HG03097 (cell line): ENCODE measurements around the gene WWOX.

ENCODE experiments used
- ATAC-seq: cut with Tn5 transposase; IDR thresholded peaks from one replicate; pipeline ENCODE4 v1.9.1; 2021; ENCODE audit not compliant: unreplicated experiment, low FRiP score

The WWOX gene

GRCh38 chr16:78381060-78381459 is 281.6 kb downstream of the WWOX start:
- no peak for ATAC-seq

DNA sequence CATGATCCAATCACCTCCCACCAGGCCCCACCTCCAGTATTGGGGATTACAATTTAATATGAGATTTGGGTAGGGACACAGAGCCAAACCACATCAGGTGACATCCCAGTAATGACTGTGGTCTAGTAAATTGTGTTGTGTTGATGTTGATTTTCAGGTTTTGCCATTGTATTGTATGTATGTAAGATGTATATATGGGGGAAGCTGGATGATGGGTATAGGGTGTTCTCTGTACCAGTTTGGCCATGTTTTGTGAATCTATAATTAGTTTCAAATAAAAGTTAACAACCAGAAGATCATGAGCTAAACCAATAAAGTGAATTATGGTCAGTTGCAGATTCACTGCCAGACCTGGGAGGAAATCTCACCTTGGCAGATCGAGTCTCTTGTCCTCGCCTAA is 283.7 kb downstream of the WWOX start:
- no peak for ATAC-seq

DNA sequence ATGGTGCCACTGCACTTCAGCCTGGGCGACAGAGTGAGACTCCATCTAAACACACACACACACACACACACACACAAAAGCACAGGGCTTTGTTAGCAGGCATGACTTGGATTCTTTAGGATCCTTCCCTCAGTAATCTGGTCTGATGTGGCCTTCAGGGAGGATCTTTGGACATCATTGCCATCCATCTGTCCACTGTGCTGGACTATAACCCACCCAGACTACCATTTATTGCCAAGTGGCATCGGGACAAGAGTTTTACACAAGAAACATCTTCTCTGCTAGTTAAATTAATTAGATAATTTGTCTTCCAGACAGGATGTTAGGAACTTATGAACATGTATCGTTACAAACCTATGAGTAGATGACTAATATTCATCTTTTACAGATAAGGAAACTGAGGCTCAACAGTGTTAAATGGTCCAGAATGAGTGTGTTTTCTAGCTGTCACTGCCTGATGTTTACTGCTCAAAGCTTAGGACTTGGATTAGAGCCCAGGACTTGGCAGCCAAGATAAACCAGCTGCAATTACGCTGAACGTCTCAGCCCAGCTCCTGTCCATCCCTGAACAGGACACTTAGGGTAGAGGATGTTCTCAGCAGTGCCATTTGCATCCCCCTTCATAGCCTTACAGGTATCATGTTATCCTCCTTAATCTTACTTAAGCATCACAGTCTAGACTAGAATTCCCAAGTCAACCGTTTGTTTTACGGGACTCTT is 285.8 kb downstream of the WWOX start:
- no peak for ATAC-seq

- ATAC-seq, result no peak
Measured at GRCh38 chr16:78386557-78387324, 287.3 kb downstream of the WWOX start.

DNA sequence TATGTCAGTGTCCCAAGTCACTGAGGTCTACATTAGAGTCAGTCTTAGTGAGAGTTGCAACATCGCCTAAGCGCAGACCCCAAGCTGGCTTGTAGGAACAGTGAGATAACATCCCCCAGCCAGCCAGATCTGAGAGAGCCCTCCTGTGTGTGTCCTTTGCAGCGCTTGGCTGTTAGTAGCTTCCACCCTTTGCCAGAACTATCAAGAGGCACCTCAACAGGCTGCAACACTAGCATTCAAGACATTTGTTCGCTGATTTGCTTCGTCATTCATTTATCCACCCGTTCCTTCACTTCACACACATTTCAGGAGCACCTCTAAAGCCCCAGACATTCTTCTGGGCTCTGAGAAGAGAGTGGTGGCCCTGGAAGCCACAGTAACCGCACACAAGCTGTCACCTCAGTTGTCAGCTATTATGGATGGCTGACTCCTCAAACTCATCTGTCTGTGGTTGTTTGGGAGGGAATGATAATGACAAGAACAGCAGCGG is 289.6 kb downstream of the WWOX start:
- ATAC-seq, result no peak

GRCh38 chr16:78390092-78390491 is 290.6 kb downstream of the WWOX start:
- no peak for ATAC-seq

GRCh38 chr16:78390508-78391324 is 291.3 kb downstream of the WWOX start:
- no peak for ATAC-seq

DNA sequence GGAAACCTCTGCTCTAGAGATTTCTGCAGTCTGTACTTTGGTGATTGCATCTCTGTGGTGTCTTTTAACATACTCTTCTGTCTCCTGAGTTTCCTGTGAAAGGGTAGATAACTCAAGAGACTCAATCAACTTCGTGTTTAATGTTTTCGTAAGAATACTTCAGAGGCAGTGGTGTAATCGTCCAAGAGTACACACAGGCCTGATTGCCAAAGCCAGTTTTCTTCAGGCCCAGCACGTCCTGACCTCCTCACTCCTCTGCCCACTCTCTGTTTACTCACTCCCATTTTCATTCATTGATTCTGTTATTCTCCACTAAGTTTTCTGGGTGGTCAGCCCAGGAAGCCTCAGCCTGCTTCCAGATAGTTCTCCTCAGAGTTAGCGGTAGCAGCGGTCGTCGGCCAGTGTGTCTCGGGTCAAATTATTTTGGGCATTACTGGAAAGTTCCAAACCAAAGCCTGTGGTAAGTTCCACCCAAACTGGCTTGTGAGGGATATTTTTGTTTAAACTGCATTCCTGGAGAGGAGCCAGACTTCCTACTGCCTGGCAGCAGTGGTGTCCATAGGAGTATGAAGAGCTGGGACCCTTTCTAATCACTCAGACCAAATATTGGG is 293.2 kb downstream of the WWOX start:
- ATAC-seq, result no peak

- no peak for ATAC-seq
Measured at GRCh38 chr16:78395035-78395434, 295.6 kb downstream of the WWOX start.

GRCh38 chr16:78396046-78396445 is 296.6 kb downstream of the WWOX start:
- no peak for ATAC-seq

- no peak for ATAC-seq
Measured at GRCh38 chr16:78396673-78397072, 297.2 kb downstream of the WWOX start.

DNA sequence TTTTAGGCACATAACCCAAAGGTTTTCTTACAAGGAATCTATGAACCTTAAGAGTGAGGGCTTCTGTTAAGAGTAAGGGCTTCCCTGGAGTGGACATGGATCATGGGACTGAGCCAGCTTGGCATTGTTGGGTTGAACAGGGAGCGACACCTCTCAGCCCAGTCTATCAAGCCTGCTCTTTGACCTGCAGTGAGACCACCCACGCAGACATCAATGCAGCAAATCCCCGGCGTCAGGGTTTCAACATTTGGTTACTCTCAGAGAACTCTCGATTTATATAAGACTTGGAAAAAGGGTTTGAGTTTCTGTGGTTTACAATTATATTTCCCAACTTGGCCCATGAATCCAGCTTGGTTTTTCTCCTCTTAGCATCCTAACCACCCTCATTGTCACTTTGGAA is 299.9 kb downstream of the WWOX start:
- no peak for ATAC-seq

- ATAC-seq, result no peak
Measured at GRCh38 chr16:78402833-78403232, 303.4 kb downstream of the WWOX start.

DNA sequence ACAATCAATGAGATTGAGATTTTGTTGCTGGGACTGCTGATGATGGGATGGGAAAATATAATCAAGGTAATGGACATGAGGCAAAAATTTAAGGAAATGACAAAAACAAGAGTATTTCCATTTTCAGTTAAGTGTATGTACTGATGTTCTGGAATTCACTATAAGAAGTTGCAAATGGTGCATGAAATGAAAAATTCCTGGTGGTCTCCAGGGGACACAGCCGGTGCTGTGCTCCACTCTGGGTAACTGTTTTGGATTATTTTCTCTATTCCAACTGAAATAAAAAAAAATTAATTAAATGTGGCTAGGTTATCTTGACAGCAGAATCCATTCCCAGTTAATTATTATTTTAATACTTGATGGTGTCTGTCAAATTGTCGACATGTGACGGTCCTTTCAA is 305.6 kb downstream of the WWOX start:
- ATAC-seq, result no peak

- ATAC-seq, result no peak
Measured at GRCh38 chr16:78405833-78406232, 306.4 kb downstream of the WWOX start.

- ATAC-seq, result no peak
Measured at GRCh38 chr16:78407191-78407590, 307.7 kb downstream of the WWOX start.

DNA sequence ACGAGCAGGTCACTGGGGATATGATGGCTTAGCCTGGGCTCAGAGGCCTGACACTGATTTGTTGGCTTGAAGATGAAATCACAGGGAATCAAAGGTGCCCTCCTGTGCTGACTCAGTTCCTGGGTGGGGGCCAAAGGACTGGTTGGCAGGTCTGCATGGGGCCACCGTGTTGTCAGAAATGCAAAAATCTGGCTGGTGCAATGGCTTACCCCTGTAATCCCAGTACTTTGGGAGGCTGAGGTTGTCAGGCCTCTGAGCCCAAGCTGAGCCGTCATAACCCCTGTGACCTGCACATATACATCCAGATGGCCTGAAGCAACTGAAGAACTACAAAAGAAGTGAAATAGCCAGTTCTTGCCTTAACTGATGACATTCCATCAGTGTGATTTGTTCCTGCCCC is 314.2 kb downstream of the WWOX start:
- no peak for ATAC-seq

DNA sequence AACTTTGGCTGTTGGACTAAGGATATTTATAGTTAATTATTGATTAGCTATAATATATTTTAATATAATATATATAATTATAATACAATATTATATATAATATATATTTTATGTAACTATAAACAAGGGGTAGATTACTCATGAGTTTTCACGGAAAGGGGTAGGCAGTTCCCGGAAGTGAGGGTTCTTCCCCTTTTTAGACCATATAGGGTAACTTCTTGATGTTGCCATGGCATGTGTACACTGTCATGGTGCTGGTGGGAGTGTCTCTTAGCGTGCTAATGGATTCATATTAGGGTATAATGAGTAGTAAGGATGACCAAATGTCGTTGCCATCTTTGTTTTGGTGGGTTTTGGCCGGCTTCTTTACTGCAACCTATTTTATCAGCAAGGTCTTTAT is 315.6 kb downstream of the WWOX start:
- no peak for ATAC-seq

- ATAC-seq, result no peak
Measured at GRCh38 chr16:78415669-78416068, 316.2 kb downstream of the WWOX start.

- ATAC-seq, result no peak
Measured at GRCh38 chr16:78416400-78416799, 316.9 kb downstream of the WWOX start.

DNA sequence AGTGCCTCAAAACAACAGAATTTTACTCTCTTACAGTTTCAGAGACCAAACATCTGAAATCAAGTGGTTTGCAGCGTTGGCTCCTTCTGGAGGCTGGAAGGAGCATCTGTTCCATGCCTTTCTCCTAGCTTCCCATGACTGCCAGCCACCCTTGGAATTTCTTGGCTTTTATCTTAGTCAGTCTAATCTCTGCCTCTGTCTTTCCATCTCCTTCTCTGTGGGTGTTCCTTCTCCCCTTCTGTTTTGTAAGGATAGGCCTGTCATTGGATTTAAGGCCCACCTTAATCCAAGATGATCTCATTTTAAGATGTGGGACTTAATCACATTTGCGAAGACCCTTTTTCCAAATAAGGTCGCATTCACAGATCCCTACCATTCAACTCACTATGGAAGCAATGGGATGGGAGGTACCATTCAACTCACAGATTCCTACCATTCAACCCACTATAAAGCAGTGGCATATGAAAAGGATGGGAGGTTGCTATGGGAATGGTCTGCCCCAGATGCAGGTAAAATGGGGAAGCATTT is 321.8 kb downstream of the WWOX start:
- ATAC-seq, result no peak
